ENCODE data around the gene BLOC1S3.

The BLOC1S3 gene

GRCh38 chr19:45162608-45163143 is 15.9 kb upstream of the BLOC1S3 start:
- DNase-seq: no peak

- DNase-seq: no peak
Measured at GRCh38 chr19:45163156-45163555, 15.4 kb upstream of the BLOC1S3 start.

- DNase-seq: no peak
Measured at GRCh38 chr19:45163751-45164460, 14.7 kb upstream of the BLOC1S3 start.

GRCh38 chr19:45164577-45165335 is 13.8 kb upstream of the BLOC1S3 start:
- peak; percentile 87 for DNase-seq

- DNase-seq: no peak
Measured at GRCh38 chr19:45166723-45167252, 11.8 kb upstream of the BLOC1S3 start.

- peak; percentile 13 for DNase-seq
Measured at GRCh38 chr19:45168767-45169351, 9.7 kb upstream of the BLOC1S3 start.

GRCh38 chr19:45169602-45170001 is 9.0 kb upstream of the BLOC1S3 start:
- DNase-seq: no peak

GRCh38 chr19:45170146-45171106 is 8.2 kb upstream of the BLOC1S3 start:
- DNase-seq: no peak

GRCh38 chr19:45171211-45171623 is 7.4 kb upstream of the BLOC1S3 start:
- DNase-seq: no peak

GRCh38 chr19:45172173-45172572 is 6.4 kb upstream of the BLOC1S3 start:
- no peak for DNase-seq

GRCh38 chr19:45172611-45173208 is 5.9 kb upstream of the BLOC1S3 start:
- DNase-seq: no peak

GRCh38 chr19:45173816-45174215 is 4.8 kb upstream of the BLOC1S3 start:
- DNase-seq: no peak

- DNase-seq: no peak
Measured at GRCh38 chr19:45175515-45176345, 2.9 kb upstream of the BLOC1S3 start.

- peak; percentile 81 for DNase-seq
Measured at GRCh38 chr19:45177817-45178261, 745 bp upstream of the BLOC1S3 start, which contains the start of gene TRAPPC6A. Gene TRAPPC6A, minus strand, starts transcription at chr19:45178237. Its CDS starts 19 bp downstream, at chr19:45178218.

GRCh38 chr19:45179072-45179891 is 698 bp downstream of the BLOC1S3 start:
- peak; percentile 63 for DNase-seq

GRCh38 chr19:45179892-45180370 is 1.3 kb downstream of the BLOC1S3 start:
- DNase-seq: no peak

- DNase-seq: no peak
Measured at GRCh38 chr19:45180936-45181335, 2.4 kb downstream of the BLOC1S3 start.

- DNase-seq: no peak
Measured at GRCh38 chr19:45182758-45183157, 4.2 kb downstream of the BLOC1S3 start.

GRCh38 chr19:45184115-45184514 is 5.5 kb downstream of the BLOC1S3 start:
- no peak for DNase-seq
